ENCODE data around the gene TMCC2.

The TMCC2 gene

DNA sequence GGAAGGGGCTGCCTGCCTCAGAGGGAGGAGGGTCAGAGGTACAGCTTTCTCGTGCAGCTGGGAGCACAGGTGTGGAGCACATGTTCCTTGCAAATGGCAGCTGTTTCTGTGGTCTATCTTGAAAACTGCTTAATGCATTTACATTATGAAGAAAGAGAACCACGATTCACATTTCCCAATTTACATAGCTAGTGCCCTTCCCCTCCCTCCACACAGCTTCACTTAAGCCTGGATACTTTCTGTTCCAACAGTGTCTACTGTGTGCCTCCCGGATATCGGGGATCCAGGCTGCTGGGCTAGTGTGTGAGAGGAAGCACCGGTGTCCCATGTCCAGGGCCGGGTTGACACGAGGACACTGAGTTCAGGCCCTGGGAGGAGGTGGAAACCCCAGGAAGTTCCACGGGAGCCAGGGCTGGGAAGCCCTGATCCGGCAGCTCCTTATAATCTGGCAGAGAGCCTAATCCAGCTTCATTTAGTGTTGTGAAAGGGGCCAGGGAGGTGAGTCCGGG lies 31.6 kb downstream of the TMCC2 start:
- no peak for DNase-seq (ENCODE audit: low read depth in 2 of 3, low spot score in 2 of 3)

DNA sequence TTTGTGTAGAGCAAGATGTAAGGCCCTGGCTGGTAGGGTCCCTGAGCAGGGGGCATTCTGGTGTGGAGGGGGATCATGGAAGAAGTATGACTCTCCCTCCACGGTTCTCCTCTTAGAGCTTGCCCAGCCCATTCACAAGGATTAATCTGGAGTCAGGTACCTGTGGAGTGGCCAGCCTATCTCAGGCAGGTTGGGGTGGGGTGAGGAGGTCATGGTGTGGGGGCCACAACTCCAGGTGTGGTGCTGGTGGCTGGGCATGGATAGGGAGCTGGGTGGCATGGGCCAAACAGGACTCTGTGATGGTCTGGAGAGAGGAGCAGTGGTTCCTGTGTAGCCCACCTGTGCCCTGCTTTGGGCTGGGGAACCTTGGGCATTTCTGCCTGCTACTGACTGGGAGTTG lies 32.3 kb downstream of the TMCC2 start:
- DNase-seq (ENCODE audit: low read depth in 2 of 3, low spot score in 2 of 3): no peak

GRCh38 chr1:205260948-205261732 lies 33.4 kb downstream of the TMCC2 start:
- no peak for DNase-seq (ENCODE audit: low read depth in 2 of 3, low spot score in 2 of 3)

DNA sequence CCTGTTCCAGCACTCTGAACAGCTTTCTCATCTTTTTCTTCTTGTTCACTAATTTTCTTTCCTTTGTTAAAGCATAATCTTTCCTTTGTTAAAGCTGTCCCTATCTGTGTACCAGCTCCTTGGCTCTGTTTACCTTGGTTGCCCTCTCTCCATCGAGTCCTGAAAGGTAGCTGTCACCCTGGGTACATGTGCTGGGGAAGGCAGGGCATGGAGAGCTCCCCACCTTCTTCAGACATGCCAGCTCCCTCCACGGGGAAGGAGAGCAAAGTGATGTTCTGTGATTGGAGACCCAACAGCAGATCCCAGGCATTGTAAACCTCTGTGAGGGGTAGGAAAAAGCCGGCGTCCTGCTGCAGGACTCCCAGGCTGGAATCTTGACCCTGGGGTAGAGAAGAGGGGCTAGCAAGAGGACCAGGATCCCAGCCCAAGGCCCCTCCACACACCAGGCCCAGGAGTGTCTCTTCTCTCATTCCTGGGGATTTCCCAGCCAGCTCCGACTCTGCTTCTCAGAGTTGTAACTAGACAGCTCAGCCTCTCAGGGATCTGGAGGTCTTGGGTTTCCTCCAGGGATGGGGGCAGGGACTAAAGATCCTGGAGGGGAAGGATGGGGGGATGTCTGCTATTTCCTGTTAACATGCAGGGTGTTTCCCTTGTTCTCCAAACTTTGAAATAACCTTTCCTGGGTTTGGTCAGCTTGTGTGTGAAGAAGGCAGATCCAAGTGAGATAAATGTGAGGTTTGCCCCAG lies 34.4 kb downstream of the TMCC2 start:
- DNase-seq (ENCODE audit: low read depth in 2 of 3, low spot score in 2 of 3): no peak

DNA sequence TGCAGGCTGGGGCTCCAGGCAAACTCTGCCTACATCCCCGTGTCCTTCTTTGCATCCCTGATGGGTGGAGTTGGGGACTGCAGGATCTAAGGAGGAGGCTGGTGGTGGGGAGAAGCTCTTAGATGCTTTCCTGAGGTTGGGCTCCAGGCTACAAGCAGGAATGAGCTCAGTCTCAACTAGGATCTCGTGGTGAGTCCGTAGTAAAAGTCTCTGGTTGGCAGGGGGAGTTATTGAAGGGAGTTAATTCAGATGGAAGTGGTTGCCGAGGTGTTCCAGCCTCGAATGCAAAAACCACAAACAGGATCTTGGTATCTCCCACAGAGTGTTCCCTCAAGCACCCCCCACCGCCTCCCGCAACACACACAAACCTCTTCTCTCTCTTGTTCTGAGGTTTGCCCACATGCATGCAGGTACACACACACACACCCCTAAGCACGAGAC lies 35.0 kb downstream of the TMCC2 start:
- DNase-seq (ENCODE audit: low read depth in 2 of 3, low spot score in 2 of 3): no peak

DNA sequence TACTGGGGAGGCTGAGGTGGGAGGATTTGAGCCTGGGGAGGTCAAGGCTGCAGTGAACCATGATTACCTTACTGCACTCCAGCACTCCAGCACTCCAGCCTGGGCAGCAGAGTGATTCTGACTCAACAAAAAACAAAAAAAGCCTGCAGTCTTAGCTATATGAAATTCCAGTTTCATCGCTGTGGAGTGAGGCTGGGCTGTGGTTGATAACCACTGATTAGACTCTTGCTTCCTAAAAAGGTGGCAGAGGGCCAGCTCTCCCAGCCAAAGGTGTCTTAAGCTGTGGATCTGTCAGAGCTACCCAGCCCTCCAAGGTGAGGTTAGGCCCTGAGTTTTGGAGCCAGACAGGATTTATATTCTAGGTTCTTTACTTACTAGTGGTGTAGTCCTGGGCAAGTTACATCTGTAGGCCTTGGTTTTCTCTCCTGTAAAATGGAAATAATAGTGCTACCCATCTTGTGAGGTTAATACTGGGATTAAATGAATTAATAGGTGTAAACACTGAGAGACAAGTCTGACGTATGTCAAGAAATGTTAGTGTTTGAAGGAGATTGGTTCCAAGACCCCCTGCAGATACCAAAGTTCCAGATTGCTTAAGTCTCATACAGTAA lies 35.9 kb downstream of the TMCC2 start:
- DNase-seq (ENCODE audit: low read depth in 2 of 3, low spot score in 2 of 3): no peak

DNA sequence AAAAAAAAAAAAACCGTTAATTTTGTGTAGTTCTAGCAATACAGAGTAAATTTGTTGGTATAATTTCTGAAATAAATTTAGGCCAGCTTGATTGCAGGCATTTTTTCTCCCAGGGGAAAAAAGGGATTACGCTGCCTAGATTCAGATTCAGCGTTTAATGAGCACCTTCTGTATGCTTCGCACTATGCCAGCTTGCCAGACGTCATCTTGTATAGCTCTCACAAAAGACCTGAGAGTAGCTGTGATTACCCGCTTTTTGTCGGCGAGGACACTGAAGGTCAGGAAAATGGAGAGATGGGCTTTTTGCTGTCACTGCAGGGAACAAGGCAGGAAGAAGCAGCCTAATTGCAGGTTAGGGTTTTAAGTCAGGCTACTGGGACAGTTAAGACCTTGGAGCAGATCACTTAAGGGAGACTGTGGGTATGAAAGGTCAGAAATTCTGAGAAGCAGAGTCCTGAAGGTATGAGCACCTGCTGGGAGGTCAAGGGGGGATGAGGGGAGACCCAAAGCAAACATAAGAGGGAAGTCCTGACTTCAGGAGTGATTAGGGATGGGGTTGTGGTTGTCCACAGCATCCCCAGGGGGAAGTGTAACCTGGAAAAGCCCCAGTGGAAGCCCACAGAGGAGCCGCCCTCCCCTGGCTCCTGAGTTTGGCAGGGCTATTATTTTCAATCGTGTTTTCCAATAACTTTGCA lies 39.0 kb downstream of the TMCC2 start:
- no peak for DNase-seq (ENCODE audit: low read depth in 2 of 3, low spot score in 2 of 3)

GRCh38 chr1:205267306-205267902 lies 39.7 kb downstream of the TMCC2 start:
- DNase-seq (ENCODE audit: low read depth in 2 of 3, low spot score in 2 of 3): no peak

- DNase-seq (ENCODE audit: low read depth in 2 of 3, low spot score in 2 of 3): no peak
Measured at GRCh38 chr1:205268846-205269680, 41.3 kb downstream of the TMCC2 start.

DNA sequence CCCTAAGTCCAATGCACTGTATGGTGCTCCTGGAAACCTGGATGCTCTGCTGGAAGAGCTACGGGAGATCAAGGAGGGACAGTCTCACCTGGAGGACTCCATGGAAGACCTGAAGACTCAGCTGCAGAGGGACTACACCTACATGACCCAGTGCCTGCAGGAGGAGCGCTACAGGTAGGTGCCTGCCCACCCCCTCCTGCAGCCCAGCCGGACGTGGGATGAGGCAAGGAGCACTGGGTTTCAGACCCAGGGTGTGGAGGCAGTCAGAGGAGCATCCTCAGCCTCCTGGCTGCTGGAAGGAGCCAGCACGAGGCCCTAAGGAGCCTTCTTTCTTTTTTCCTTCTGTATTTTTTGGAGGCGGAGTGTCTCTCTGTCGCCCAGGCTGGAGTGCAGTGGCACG lies 42.0 kb downstream of the TMCC2 start:
- DNase-seq (ENCODE audit: low read depth in 2 of 3, low spot score in 2 of 3): no peak

GRCh38 chr1:205270271-205270670 lies 42.5 kb downstream of the TMCC2 start:
- DNase-seq (ENCODE audit: low read depth in 2 of 3, low spot score in 2 of 3): no peak

DNA sequence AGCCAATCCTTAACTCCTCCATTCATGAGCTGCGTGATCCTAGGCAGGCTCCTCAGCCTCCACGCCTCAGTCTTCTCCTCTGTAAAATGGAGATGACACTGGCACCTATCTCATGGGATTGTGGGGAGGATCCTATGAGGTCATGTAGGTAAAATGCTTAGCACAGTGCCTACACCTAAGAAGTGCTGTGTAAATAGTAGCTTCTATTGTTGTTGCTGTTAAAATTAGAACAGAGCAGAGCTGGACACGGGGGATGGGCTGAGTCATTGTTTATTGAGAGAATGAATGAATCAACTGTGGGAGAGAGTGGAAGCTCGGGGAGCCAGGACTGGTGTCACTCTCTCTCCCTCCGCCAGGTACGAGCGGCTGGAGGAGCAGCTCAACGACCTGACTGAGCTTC lies 43.0 kb downstream of the TMCC2 start:
- no peak for DNase-seq (ENCODE audit: low read depth in 2 of 3, low spot score in 2 of 3)

DNA sequence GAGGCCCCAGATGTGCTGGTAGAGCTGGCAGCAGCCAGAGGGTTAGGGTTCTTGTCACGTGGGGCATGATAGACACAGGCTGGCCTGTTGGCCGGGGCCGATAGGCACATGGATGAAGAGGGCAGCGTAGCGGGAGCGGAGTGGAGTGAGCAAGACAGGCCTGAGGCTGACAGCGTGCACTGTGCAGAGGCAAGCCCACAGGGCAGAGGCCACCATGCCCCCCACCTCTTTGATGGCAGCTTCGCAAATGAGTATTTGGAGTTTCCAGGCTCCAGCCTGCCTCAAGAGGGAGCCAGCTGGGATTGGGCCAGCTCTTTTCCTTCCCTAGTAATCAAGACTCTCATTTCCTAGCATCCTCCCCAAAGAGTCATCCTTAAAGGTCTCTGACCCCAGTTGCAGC lies 43.5 kb downstream of the TMCC2 start:
- no peak for DNase-seq (ENCODE audit: low read depth in 2 of 3, low spot score in 2 of 3)

GRCh38 chr1:205271745-205272144 lies 44.0 kb downstream of the TMCC2 start:
- DNase-seq (ENCODE audit: low read depth in 2 of 3, low spot score in 2 of 3): no peak

- DNase-seq (ENCODE audit: low read depth in 2 of 3, low spot score in 2 of 3): no peak
Measured at GRCh38 chr1:205272536-205272935, 44.8 kb downstream of the TMCC2 start.

DNA sequence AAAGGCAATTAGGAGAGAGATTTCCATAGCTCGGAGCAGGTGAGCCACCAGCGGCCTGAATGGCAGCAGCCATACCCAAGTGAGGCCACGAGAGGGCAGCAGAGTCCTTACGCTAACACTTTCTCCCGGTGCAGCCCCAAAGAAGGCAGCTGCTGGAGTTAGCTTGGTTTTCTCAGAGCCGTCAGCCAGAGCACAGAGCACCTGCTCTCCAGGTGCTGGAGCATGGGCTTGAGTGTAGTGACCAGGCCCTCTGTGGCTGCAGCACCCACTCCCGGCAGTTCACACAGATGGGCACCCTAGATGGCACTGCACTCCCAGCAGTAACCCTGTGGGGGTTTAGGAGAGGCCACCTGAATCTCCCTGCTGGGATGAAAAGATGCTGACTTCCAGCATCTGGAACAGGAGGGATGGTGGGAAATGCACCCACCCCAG lies 45.8 kb downstream of the TMCC2 start:
- DNase-seq (ENCODE audit: low read depth in 2 of 3, low spot score in 2 of 3): peak; percentile 51 to 80 (median 76)

DNA sequence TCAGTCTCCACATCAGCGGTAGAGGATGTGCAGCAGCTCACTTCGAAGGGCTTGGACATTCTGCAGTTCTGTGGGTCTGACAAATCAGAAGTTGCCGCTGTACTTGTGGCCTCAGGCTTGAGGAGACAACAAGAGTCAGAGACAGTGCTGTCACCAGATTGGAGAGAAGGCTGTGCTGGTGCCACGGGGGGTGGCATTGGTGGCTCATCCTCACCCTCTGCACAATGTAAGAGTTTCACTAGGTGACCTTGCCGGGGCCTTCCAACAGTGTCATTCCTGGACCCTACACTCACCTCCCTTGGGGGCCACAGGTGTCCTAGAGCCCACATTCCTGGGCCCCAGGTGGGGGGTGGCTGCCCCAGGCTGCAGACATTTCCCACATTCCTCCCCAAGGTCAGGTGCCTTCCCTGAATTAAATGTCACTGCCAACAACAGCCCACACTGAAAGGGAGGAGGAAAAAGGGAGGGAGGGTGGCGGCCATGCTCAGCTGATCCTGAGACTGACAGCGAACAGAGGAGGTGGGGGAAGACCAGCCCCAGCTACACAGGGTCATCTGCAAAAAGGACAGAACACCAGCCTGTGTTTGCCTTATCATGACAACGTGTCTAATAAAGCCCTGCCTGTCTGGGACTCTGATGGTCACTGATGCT lies 46.4 kb downstream of the TMCC2 start:
- no peak for DNase-seq (ENCODE audit: low read depth in 2 of 3, low spot score in 2 of 3)

- no peak for DNase-seq (ENCODE audit: low read depth in 2 of 3, low spot score in 2 of 3)
Measured at GRCh38 chr1:205275133-205275532, 47.4 kb downstream of the TMCC2 start.

GRCh38 chr1:205275916-205276688 lies 48.4 kb downstream of the TMCC2 start:
- DNase-seq (ENCODE audit: low read depth in 2 of 3, low spot score in 2 of 3): no peak
